Stimulated activated CD4-positive, alpha-beta T cell treated with anti-CD3 and anti-CD28 coated beads, Interleukin-15, amount 100 ng/mL, for 24 hours (primary cell): ENCODE data around the gene RPL22.

Experiments used
- DNase-seq: peaks from one replicate; pipeline ENCODE4 v3.0.0-alpha.2; 2020

The RPL22 gene

DNA sequence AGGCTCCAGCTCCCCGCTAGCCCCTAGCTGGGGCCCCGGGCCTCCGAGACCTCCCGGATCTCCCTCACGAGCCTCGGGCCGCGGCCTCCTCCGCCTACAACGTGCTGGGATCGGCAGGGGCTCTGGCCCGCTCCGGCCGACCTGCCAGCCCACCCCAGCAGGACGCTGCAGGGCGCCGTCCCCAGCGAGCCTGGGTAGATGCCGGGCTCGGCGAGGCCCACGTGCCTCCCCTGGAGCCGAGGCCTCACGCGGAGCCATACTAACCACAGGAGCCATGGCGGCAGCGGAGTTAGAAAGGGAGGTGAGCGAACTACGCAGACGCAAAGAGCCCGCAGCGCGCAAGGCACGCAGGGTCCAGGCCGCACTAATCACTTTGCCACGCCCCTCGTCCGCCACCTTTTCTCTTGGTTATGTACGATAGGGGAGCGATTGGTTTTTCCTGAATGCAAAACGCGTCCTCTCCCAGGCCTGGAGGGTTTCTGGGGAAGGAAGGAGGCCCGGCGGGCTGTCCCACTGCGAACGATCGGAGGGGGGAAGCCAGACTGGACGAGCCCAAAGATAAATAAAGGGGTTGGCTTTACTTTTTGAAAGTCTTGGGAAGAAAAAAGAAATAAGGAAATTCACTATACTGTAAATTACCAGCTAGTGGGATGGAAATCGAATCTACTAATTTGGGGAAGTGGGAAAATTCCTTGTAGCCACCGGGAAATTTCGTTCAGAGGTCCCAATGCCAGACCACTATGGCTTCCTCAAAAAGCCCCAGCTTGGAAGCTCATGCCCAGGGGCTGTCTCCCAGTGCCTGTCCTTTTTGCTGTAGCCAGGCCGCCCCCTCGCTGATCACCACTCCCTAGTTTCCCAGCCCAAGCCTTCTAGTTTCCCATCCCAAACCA is at the start of gene RPL22:
Gene RPL22 (minus strand): TSS at position 298 of the 890 bp plus-strand sequence. CDS start 22 bp downstream, at position 276.
- DNase-seq, result peak; percentile 99

DNA sequence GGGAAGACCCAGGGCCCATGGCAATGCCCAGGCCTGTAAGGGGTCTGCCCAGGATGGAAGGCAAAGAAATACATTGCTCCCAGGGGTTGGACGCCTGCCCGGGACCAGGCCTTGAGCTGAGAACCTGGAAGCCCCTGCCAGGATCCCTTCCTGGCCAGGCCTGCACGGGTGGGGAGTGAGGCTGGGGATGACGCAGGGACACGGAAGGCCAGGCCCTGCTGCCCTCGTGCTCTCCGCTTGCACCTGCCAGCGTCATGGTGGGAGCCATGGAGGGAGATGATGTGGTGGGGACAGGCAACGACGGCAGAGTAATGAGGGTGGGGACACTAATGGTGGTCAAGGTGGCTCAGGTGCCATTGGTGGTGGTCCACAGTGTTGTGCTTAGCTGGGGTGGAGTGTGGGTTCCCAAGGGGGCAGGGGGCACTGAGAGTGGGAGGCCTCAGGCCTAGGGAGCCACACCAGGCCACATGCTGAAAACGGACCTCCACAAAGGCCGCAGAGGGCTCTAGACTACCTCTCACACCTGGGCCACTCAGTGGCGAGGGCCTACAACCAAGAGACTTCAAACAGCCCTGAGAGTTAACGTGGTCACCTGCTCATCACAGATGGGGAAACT is 48.9 kb upstream of the RPL22 start:
- DNase-seq, result no peak

DNA sequence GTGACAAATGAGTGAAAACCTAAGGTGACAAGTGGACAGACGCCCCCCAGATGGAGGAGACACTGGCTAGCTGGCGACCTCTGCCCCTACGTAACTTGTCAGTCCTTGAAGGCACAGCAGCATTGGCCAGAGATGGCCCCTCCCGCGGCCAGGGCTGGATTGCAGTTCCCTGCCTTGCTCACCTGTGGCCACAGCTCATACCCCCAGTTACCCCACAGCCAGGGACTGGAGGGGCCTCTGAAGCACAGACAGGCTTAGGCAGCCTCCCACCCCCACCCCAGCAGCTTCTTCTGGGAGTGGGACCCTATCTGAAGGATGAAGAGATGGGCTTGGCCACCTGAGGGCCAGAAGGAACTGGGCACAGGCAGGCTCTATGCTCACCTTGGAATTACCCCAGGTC is 48.3 kb upstream of the RPL22 start:
- DNase-seq, result no peak

DNA sequence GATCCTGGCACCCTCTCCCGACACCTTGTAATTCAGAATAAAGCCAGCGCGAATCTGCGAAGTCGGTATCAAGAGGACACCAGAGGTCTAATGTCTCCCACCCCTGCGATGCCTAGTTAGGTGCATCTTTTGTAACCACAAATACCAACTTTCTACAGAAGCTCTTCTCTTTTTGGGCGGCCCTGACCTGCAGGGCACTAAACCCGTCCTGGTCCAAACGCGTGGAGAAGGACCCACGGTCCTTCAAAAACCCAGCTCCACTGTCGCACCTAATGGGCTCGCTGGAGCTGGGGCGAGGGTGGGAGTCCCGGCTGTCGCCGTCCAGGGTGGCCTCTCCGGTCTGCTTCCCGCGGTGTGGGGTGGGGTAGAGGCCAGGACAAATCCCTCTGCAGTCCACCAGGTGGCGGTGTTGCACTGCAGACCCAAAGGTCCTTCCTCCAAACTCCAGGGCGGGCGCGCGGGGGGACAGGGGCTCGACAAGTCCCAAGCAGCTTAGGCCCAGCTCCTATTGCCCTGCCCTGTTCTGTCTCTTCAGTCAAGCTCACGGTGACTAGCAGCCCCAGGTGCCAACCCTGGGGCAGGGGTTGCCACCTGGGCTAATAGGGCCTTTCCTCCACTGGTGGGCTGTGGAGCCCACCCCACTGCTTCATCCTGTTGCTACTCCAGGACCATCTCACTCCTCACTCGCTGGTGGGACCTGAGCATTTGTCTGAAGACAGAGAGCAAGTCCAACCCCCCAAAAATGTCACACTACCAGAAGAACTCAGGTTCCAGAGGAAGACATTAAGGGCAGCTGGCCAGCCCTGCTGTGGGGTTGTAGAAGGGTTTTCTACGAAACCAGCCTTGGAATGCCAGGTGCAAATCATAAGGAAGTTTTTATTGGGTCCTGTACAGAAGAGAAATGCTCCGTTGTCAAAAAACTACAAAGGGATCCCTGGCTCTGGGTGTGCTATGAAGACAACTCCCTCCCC is 47.4 kb upstream of the RPL22 start:
- peak; percentile 88 for DNase-seq

DNA sequence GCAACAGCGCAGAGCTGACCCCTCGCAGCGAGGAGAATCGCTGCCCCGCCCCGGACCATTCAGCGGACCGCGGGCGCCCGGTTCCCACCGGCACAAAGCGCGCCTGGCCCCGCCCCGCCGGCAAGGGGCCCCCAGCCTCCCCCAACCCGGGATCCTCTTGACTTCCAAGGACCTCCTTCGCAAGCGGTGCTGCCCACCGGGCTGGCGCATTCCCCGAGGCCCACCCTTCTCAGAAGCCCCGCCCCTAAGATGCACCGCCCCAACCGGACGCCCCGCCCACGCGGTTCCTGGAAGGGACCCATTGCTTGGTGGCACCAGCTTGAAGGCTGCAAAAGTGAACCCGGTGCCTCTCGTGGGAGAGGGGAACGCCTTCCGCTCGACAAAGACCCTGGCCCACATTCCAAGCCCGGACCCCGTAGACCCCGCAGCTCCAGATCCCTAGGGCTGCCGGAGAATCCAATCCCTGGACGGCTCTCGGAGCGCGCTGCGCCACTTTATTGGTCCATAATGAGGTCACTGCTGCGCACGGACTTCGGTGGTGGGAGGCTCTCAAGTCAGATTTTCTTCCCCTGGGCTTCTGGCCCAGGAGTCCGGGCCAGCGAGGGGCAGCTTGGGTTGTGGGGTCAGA is 46.6 kb upstream of the RPL22 start:
- DNase-seq, result peak; percentile 72

DNA sequence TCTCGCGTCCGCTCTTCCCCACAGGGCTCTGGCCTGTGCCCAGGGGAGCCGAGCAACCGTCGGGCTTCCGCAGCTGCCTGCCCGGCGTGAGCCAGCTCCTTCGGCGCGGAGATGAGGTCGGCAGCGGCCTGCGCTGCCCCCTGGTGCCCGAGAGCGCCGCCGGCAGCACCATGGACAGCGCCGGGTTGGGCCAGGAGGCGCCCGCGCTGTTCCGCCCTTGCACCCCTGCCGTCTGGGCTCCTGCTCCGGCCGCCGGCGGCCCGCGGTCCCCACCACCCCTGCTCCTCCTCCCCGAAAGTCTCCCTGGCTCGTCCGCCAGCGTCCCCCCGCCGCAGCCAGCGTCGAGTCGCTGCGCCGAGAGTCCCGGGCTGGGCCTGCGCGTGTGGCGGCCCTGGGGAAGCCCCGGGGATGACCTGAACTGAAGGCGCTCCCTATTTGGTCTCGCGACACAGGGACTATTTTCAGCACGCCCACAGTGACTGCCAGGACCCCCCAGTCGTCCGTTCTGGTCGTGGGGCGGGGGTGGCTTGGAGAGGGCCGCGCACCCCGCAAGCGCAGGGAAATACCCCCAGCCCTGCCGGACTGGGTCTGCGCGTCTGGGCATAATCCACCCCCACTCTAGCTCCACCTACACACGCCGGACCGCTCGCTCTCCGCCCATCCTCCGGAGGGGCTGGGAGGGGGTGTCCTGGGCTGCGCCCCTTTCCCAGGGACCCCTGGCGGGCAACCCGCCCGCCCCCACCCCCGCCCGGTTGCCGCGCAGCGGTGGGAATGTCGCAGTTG is 45.9 kb upstream of the RPL22 start:
- peak; percentile 84 for DNase-seq

DNA sequence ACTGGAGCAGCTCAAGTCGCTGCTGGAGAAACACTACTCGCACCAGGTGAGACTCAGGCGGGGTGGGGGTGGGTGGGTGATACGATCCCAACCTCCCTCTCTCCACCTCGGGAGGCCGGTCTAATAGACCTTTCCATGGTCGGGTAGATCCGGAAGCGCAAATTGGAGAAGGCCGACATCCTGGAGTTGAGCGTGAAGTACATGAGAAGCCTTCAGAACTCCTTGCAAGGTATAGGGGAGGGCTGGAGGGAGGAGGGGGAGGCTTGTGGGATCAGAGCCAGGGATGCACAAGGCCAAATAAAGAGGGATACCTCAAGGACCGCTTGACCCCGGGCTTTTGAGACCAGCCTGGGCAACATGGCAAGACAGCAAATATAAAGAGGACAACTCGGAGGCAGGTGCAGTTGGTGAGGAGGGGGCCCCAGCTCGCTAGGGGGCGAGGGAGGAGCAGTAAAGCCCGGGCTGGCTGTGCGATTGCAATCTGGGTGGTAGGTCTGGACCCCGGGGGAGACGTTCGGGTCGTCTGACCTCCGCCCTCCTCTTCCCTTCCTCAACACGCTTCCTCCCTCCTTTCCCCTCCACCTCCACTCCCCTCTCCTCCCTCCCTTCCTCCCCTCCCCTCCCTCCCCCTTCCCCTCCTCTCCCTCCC is 45.1 kb upstream of the RPL22 start:
- DNase-seq, result no peak

DNA sequence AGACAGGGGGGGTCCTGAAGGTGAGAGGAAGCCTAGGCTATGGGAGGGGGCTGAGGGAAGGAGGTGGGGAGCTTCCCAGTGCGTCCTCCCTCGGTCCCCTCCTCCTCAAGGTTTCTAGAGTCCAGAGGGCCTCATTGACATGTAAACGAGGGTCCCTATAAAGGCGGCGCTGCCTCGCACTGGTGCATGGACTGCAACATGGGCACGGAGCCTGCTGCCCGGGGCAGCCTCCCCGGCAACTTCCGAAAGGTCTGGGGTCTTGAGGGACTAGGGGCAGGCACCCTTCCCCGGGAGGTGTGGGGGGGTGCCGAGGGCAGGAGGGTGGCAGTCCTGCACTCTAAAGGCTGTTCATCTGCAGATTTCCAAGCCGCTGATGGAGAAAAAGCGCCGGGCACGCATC is 44.6 kb upstream of the RPL22 start, which contains the start of gene HES3:
Gene HES3 (plus strand): TSS at position 187 of the 400 bp plus-strand sequence. CDS start 187 bp downstream, at position 374.
- no peak for DNase-seq

DNA sequence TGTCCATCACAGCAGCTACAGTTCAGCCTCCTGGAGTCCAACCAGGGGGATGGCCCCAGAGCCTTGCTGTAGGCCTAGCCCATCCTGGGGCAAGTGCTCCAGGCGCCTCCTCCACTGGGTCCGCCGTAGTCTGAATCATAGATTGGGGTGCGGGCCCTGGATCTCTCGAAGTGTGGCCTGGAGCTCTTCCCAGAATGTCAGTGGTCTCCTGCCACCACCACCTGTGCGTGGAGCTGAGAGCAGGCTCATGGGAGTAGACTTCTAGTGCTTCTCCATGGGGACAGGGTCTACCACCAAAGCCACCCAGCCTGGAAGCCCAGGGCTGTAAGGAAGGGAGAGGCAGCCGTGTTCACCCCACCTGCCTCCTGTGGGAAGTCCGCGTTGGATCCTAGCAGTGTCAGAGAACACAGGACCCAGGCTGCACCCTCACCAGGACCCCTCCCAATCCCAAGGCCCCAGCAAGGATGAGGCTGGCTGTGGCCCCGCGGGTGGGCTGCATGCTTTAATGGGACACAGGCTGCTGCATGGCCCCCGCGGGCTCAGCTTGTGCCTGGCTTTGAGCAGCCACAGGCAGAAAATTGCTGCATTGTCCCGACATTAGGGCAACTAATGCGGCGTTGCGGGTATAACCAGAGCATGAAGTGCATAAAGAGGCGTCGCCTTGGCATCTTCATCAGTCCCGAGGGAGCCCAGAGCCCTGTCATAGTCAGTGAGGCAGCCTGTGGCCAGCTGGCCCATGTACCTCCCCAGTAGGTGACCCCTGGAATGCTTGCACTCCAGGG is 43.8 kb upstream of the RPL22 start:
- no peak for DNase-seq

DNA sequence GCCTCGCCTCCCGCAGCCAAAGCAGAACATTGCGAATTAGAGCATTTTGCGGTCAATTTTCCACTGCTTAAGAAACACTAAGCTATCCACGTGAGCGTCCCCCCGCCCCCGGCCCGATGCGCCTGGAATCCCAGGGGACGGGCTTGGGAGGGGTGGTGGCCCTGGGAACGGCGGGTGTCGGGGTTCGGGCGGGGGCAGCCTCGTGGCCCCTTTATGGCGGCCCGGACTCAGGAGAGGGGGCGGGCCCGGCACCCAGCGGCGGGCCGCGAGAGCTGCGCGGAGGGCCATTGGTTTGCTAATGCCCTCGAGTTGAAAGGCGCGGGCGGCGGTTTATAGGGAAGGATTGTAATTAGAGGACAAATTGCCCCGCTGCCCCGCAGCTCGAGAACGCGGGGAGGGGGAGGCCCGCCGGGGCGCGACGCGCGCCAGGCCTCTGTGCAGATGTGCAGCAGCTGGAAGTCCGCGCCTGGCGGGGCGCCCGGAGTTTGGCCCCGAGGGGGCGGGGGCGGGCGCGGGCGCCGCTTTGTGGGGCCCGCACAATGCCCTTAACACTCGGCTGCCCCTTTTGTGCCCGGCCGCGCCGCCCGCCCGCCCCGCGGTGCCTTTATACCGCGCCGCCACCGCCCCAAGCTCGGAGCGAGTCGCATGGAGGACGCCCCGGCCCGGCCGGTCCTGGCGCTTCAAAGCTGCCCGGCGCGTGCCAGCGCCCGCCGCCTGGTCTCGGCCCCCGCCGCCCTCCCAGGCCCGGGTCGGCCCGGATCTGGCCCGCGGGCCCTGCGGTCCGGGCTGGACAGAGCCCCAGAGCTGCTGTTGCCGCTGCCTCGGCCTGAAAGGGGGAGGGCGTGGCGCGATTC is 42.7 kb upstream of the RPL22 start:
- DNase-seq, result no peak

DNA sequence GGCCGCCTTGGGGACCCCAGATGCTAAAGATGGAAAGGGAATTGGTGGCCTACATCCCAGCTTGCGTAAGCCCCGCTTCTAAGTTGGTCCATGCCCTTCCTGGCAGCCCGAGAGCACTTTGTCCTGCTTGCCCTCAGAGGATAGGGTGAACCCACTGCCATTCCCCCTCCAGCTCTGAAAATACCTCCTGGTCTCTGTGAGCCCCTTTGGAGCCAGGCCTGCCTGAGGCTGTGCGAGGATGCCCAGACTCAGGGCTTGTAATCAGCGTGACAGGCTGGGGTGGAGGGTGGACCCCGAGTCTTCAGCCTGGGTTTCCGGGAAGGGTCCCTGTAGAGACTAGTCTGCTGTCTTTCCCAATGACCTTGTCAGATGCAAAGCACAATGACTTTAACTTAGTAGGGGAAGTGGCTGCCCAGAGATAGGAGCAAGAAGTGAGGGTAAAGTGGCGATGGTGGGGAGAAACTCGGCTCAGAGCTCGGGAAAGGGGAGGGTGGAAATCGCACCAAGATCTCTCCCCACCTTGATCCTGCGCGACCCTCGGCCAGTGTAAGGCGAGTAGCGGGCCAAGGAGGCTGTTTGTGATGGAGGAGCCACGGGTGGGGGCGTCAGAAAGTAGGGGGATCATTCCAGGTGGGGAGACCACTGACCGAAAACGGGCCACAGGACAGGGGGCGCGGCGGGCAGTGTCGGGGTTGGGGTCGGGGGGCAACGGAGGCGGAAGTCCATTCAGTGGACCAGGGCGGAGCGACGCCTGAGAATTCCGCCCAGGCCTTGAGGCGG is 41.9 kb upstream of the RPL22 start:
- no peak for DNase-seq

DNA sequence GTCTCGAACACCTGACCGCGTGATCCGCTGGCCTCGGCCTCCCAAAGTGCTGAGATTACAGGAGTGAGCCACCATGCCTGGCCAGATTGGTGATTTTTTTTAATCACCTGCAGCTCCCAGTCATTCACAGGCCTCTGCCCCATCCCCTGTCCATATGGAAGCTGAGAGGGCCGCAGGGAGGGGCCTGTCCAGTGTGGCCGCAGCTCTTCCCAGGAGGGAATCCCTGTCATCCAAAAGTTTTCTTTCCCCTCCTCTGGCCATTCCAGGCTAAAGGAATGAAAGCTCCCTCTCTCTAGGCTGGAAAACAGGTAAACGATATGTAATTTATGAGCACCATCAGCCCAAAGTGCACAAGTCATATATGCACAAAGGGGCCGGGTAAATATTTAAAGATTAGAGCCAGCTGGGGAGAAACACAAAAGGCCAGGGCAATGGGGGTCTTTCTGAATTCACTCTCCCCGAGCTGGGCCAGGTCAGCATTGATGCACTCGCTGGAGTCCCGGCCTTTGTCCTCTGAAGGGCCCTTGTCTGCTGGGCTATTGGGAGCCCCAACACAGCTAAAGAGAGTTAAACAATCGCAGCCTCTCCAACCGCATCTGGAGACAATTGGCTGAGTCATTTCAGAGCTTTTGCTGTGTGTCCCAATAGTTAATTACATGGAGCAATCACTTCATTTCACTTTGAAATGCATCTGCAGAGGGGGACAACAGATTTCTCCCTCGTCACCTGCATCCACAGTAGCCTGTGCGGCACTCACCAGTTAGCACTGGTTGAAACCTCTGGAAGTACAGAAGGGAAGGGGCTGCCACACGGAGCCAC is 40.8 kb upstream of the RPL22 start:
- DNase-seq, result no peak

DNA sequence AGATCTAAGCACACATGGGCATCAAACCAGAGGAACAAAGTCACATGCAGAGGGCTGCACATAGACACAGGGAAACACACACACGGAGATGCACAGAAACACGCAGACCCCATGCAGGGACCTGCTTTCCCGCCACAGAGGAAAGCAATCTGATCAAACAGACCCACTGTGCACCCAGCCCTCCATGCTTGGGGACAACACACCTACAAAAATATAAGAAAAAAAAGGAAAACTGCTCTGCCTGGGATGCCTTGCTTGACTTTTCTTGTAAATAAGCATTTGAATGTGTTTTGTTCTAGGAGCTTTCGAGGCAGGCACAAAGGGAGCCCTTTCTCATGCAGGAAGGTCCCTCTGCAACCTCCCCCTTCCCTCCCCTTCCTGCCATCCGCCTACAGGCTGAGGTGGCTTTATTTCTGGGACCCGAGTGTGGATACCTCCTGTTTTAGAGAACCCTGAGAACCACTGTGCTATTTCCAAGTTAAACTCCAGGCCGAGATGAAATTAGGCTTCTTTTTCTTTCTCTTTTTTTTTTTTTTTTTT is 39.9 kb upstream of the RPL22 start:
- no peak for DNase-seq

DNA sequence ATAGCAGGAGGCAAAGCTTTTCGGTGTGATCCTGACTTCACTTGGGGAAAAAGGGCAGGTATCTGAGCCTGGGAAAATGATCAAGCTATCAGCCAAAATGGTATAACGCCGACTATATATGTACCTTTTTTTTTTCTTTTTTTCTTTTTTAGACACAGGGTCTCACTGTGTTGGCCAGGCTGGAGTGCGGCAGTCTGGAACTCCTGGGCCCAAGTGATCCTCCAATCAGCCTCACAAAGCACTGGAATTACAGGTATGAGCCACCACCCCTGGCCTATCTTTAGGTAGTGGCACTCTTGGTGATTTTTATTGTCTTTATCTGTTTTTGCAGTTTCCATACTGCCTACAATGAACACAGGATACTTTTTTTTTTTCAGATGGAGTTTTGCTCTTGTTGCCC is 37.7 kb upstream of the RPL22 start:
- DNase-seq, result no peak

DNA sequence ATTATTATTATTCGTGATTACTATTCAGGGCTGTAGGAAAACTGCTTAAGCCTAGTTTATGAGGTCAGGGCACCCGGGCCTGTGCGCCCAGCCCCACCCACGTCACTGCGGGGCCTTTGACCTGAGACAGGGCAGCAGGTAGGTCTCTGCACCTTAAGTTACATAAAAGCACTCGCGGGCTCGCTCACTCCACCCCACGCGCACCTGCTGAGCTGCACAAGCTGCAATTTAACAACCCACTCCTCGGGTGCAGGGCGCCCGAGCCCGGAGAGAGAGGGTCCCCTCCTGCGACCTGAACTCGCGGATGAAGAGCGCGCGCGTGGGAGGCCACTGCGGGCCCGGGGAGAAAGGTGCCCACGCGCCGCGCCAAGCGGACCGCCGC is 35.9 kb upstream of the RPL22 start:
- peak; percentile 48 for DNase-seq

DNA sequence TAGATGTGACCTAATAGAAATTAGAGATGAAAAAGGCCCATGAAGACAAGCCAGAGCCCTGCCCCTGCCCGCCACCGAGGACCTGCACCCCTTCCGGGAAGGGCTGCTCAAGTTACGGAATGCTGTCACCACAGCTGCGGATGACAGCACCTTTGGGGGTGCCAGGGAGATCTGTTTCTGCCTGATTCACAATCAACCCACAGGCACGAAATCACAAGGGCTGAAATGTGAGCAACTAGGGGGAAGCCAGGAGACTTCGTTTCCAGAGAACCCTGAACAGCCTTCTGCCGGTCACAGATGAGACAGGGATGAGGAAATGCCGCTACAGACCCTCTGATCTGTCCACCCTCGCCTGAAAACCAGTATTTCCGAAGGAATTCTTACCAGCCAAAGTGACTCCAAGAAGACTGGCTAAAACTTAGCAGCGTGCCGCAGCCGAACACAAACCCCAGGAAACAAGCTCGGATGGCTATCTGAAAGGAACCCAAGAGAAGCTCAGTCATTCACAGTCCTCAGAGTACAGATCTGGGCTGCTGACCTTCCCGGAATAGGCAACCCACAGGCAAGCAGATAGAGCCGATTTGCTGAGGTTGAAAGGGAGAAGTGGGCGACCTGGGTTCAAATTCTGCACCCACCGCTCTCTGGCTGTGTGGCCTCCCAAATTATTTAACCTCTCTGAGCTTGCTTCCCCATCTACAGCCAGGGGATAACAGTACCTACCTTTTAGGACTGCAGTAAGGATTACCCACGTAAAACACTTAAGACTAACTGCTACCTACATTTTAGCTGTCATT is 35.3 kb upstream of the RPL22 start:
- DNase-seq, result no peak

DNA sequence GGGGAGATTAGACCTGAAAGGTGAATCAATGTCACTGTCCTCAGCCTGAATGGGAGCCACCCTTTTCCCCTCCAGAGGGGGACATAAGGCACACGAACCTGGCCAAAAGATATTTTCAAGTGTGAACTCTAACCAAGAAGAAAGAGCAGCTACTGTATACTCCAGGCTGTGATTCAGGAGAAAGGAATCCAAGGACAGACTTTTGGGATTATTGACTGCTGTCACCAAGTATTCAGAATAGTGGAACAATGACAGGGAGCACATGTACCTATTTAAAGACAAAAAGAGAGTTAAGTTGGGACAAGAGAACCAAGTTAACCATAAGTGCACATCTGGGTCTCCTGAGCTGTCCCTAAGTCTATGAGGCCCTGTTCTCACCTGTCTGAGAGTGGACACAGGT is 34.0 kb upstream of the RPL22 start:
- no peak for DNase-seq
